GM21576 (cell line): Measurements from ENCODE around the gene OR13C5.

Experiments
- ATAC-seq: cut with Tn5 transposase; IDR thresholded peaks from one replicate; pipeline ENCODE4 v1.9.1; 2021; ENCODE audit warnings: mild to moderate bottlenecking, moderate library complexity; ENCODE audit not compliant: unreplicated experiment

Gene OR13C5

GRCh38 chr9:104555521-104555920, 43.7 kb downstream of the OR13C5 start:
- ATAC-seq = no peak

GRCh38 chr9:104553261-104553660, 46.0 kb downstream of the OR13C5 start:
- no peak for ATAC-seq
